HEK293T (cell line): Measurements from ENCODE around the gene DTD1.

ENCODE experiments used
- CTCF ChIA-PET: fragments of 350-600 bp; formaldehyde crosslinking; extraction: SDS; loops from one replicate; lab custom pipeline; 2021; ENCODE audit warnings: antibody characterized with exemption, inconsistent platforms; lab: Yijun Ruan, JAX
- POLR2A ChIA-PET: fragments of 350-600 bp; formaldehyde crosslinking; extraction: SDS; loops from one replicate; lab custom pipeline; 2020; ENCODE audit warnings: antibody characterized with exemption, inconsistent platforms; lab: Yijun Ruan, JAX
- DNase-seq: peaks from one replicate; pipeline ENCODE4 v3.0.0; 2012; ENCODE audit warnings: mixed read lengths; ENCODE audit errors: extremely low spot score
- ARNT ChIP-seq: fragments of 450-650 bp; IDR thresholded peaks from 2 replicates; pipeline ENCODE4 v1.6.1; 2017; ENCODE audit warnings: mild to moderate bottlenecking
- BHLHE40 ChIP-seq: fragments of 450-650 bp; IDR thresholded peaks from 2 replicates; pipeline ENCODE4 v1.6.1; 2016; ENCODE audit warnings: mild to moderate bottlenecking, moderate library complexity, borderline replicate concordance
- CTBP1 ChIP-seq: fragments of 450-650 bp; IDR thresholded peaks from 2 replicates; pipeline ENCODE4 v1.6.1; 2016; ENCODE audit warnings: borderline replicate concordance
- ELF4 ChIP-seq: fragments of 450-650 bp; IDR thresholded peaks from 2 replicates; pipeline ENCODE4 v1.6.1; 2017; ENCODE audit warnings: antibody characterized with exemption
- FOXA1 ChIP-seq: fragments of 450-650 bp; IDR thresholded peaks from 2 replicates; pipeline ENCODE4 v1.6.1; 2016; ENCODE audit warnings: mild to moderate bottlenecking
- FOXK2 ChIP-seq: fragments of 450-650 bp; IDR thresholded peaks from 2 replicates; pipeline ENCODE4 v1.6.1; 2016; ENCODE audit warnings: mild to moderate bottlenecking
- FOXM1 ChIP-seq: fragments of 450-650 bp; IDR thresholded peaks from 2 replicates; pipeline ENCODE4 v1.6.1; 2017; ENCODE audit warnings: mild to moderate bottlenecking, borderline replicate concordance
- HDGF ChIP-seq: fragments of 450-650 bp; IDR thresholded peaks from 2 replicates; pipeline ENCODE4 v1.6.1; 2017; ENCODE audit warnings: antibody characterized with exemption, borderline replicate concordance
- L3MBTL2 ChIP-seq: fragments of 450-650 bp; conservative IDR thresholded peaks from 2 replicates; pipeline ENCODE4 v1.6.1; 2016; ENCODE audit warnings: mild to moderate bottlenecking
- LEF1 ChIP-seq: fragments of 450-650 bp; IDR thresholded peaks from 2 replicates; pipeline ENCODE4 v1.6.1; 2017; ENCODE audit warnings: mild to moderate bottlenecking, borderline replicate concordance
- NFRKB ChIP-seq: fragments of 450-650 bp; IDR thresholded peaks from 2 replicates; pipeline ENCODE4 v1.6.1; 2016; ENCODE audit warnings: mild to moderate bottlenecking, moderate library complexity
- SP1 ChIP-seq: fragments of 450-650 bp; IDR thresholded peaks from 2 replicates; pipeline ENCODE4 v1.6.1; 2017
- SUZ12 ChIP-seq: fragments of 450-650 bp; IDR thresholded peaks from 2 replicates; pipeline ENCODE4 v1.6.1; 2016; ENCODE audit warnings: mild to moderate bottlenecking
- TARDBP ChIP-seq: fragments of 450-650 bp; IDR thresholded peaks from 2 replicates; pipeline ENCODE4 v1.6.1; 2016
- ZNF384 ChIP-seq: fragments of 450-650 bp; IDR thresholded peaks from 2 replicates; pipeline ENCODE4 v1.6.1; 2016
- TF ChIP-seq, protein P1 (sequence below): fragments of 450-650 bp; IDR thresholded peaks from 2 replicates; pipeline ENCODE4 v1.6.1; 2016

DTD1 gene

DNA sequence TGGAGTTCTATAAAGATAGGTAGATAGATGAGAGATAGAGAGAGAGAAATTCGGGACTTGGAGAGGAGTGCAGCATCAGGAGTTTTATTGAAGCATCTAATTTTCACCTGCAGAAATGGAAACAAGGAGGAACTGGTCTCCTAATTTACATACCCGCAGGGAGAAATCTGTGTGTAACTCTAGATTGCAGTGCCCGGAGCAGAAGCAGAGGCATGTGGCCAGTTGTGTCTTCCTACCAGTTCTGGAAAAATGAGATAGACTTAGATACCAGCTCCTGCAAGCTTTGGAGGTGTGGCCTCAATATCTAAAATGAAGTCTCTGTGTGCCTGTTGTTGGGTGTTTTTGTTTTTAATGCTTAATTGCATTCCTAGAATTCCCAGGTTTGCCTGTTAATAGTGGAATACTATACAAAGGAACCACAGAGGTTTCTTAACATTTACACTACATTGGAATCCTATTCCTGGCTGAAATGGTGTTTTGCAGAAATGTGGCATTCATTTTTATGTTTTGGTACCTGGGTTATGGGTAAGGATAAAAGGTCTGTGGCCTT is 57.4 kb downstream of the DTD1 start:
- ChIA-PET CTCF (no interaction called here), POLR2A (no interaction called here)
- no peak for DNase-seq
- no peak for TF ChIP-seq ARNT
- TF ChIP-seq FOXK2 = no peak
- no peak for TF ChIP-seq ELF4
- no peak for TF ChIP-seq CTBP1
- no peak for TF ChIP-seq LEF1
- no peak for TF ChIP-seq SP1
- TF ChIP-seq, protein P1, sequence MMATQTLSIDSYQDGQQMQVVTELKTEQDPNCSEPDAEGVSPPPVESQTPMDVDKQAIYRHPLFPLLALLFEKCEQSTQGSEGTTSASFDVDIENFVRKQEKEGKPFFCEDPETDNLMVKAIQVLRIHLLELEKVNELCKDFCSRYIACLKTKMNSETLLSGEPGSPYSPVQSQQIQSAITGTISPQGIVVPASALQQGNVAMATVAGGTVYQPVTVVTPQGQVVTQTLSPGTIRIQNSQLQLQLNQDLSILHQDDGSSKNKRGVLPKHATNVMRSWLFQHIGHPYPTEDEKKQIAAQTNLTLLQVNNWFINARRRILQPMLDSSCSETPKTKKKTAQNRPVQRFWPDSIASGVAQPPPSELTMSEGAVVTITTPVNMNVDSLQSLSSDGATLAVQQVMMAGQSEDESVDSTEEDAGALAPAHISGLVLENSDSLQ = no peak

- ChIA-PET CTCF (no interaction called here), POLR2A (no interaction called here)
- DNase-seq = no peak
- TF ChIP-seq L3MBTL2 (no peak), SUZ12 (no peak), ELF4 (no peak), TARDBP (no peak), ZNF384 (no peak), BHLHE40 (no peak), HDGF (no peak), FOXK2 (no peak), ARNT (no peak), FOXA1 (no peak), LEF1 (no peak), NFRKB (no peak), SP1 (no peak), FOXM1 (no peak), CTBP1 (no peak)
- TF ChIP-seq, protein P1 = no peak
Measured at GRCh38 chr20:18645851-18646250, 58.0 kb downstream of the DTD1 start.

DNA sequence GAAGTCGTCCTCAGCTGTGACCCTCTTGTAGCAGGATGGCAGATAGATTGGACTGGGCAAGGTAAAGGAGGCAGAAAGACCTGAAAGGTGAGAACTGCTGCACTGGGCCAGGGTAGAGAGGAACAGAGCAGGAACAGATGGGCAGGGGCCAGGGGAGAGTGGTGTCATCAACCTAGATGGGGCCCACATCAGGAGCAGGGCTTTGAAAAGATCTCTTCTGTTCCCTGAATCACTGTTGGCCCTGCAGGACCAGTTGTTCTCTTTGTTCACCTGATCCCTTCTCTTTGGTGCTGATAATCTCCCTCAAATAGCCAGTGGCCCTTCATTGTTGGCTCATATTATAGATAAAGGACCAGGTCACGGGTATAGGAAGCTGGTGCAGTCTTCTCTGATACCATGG is 59.9 kb downstream of the DTD1 start:
- POLR2A ChIA-PET = no interaction called here
- DNase-seq = no peak
- TF ChIP-seq FOXA1 (no peak), ZNF384 (no peak)
- CTCF ChIA-PET = no interaction called here

- CTCF ChIA-PET = interaction anchor here (1.5 kb wide), 1 partner anchor 18 kb away, joined by 3 read pairs; no protein-coding TSS in a partner anchor
- TF ChIP-seq TARDBP = no peak
- TF ChIP-seq ELF4 = no peak
- no peak for TF ChIP-seq FOXA1
- no peak for TF ChIP-seq BHLHE40
- no peak for TF ChIP-seq ARNT
- no peak for TF ChIP-seq SUZ12
- TF ChIP-seq NFRKB = no peak
- TF ChIP-seq ZNF384 = no peak
- TF ChIP-seq, protein P1 = no peak
- no peak for DNase-seq
- POLR2A ChIA-PET = no interaction called here
Measured at GRCh38 chr20:18650224-18650623, 62.4 kb downstream of the DTD1 start.

DNA sequence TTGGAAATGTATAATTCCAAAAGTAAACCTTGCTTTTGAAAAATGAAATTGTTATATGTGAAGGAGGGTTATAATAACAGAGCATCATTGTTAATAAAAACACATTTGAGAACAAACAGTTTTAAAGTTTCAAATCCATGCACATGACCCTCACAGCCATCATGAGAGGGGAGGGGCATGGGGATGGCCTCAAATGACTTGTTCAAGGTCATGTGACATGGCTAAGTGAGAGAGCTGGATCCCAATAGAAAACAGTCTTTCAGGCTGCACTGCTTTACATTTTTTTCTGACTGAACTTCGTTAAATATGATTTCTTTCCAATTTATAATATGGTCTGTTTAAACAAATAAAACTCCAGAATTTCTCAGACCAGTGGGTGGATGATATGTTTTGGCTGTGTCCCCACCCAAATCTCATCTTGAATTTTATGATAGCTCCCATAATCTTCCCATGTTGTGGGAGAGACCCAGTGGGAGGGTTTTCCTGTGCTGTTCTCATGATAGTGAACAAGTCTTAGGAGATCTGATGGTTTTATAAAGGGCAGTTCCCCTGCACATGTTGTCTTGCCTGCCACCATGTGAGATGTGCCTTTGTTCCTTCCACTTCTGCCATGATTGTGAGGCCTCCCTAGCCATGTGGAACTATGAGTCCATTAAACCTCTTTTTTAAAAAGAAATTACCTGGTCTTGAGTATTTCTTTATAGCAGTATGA is 66.0 kb downstream of the DTD1 start:
- CTCF ChIA-PET = no interaction called here

GRCh38 chr20:18654448-18654773 is 66.6 kb downstream of the DTD1 start:
- no peak for DNase-seq
- TF ChIP-seq FOXA1 (no peak), NFRKB (no peak), FOXM1 (no peak), ZNF384 (no peak), L3MBTL2 (no peak), FOXK2 (no peak), BHLHE40 (no peak), ARNT (no peak), SUZ12 (no peak), SP1 (no peak), HDGF (no peak), LEF1 (no peak), ELF4 (no peak), CTBP1 (no peak)
- TF ChIP-seq, protein P1 = no peak
- CTCF ChIA-PET = no interaction called here
- POLR2A ChIA-PET = no interaction called here

More for the DNA sequence above, 66.0 kb downstream of the DTD1 start:
- POLR2A ChIA-PET = no interaction called here
- DNase-seq = no peak
- TF ChIP-seq TARDBP (no peak), ARNT (no peak), SUZ12 (no peak), ZNF384 (no peak), FOXA1 (no peak), SP1 (no peak), NFRKB (no peak), L3MBTL2 (no peak), HDGF (no peak), BHLHE40 (no peak)
